ENCODE measurements around the gene TSC22D1. TPM values are rescaled to one million over a fixed set of nuclear protein-coding genes. Genes with fewer than 3 reads are reported as not detected.

The TSC22D1 gene
- total RNA-seq, 1 experiment from 2014 or later = 79.2 TPM

GRCh38 chr13:44575035-44575434, 1.1 kb downstream of the TSC22D1 start:
- peak overlapping the region; percentile 94 for H3K4me3 ChIP-seq
- no peaks in the 10 kb centered on the region for H3K27me3 ChIP-seq (ENCODE audit: insufficient read depth, low read depth)
- CTCF ChIA-PET = no interaction called here
- no peaks in the 10 kb centered on the region for H3K9me2 ChIP-seq (ENCODE audit: insufficient read depth)
- no peaks in the 10 kb centered on the region for H3K9me3 ChIP-seq (ENCODE audit: insufficient read depth, low read depth)
- DNase-seq = no peak
- H2AFZ ChIP-seq = no peak overlapping the region
- H3K36me3 ChIP-seq (ENCODE audit: low read depth) = peaks cover 38% of the 10 kb centered on the region
- H4K20me1 ChIP-seq (ENCODE audit: insufficient read depth) = peaks cover 20% of the 10 kb centered on the region
- H3K79me2 ChIP-seq (ENCODE audit: low read depth) = peaks cover 71% of the 10 kb centered on the region
- TF ChIP-seq EZH2 (IDR thresholded peaks at IDR 0.05; ENCODE audit: low read depth) (no peak), CTCF (conservative IDR thresholded peaks at IDR 0.05) (no peak)
- no TSS peak for BruUV-seq (replicated peaks)
- POLR2A ChIA-PET (ENCODE audit: unreplicated experiment) = no interaction called here
- 0 out of 2 replicates have a peak overlapping the region, but pooled peaks have one; percentile 46 for H3K27ac ChIP-seq
- peaks cover 30% of the 10 kb centered on the region for H3F3A ChIP-seq (ENCODE audit: insufficient read depth, low read depth)
- peak overlapping the region; percentile 94 for H3K4me2 ChIP-seq
- intact Hi-C loops (cut with micrococcal nuclease; ENCODE audit: unreplicated experiment) = loop anchor here (5.0 kb wide), 3 partner anchors 53 to 137 kb away; no protein-coding TSS in a partner anchor
- H3K4me1 ChIP-seq (replicated peaks; ENCODE audit: insufficient read depth) = peaks cover 46% of the 10 kb centered on the region

- Histone ChIP-seq H3K36me3 (ENCODE audit: low read depth) (peaks cover 39% of the 10 kb centered on the region), H3K27ac (peak overlapping the region; percentile 46), H3K9me2 (ENCODE audit: insufficient read depth) (no peaks in the 10 kb centered on the region), H3K79me2 (ENCODE audit: low read depth) (peaks cover 76% of the 10 kb centered on the region), H3K4me3 (peak overlapping the region; percentile 94), H3K27me3 (ENCODE audit: insufficient read depth, low read depth) (no peaks in the 10 kb centered on the region), H2AFZ (no peak overlapping the region), H3F3A (ENCODE audit: insufficient read depth, low read depth) (peaks cover 27% of the 10 kb centered on the region), H4K20me1 (ENCODE audit: insufficient read depth) (peaks cover 26% of the 10 kb centered on the region), H3K4me2 (peak overlapping the region; percentile 94), H3K9me3 (ENCODE audit: insufficient read depth, low read depth) (no peaks in the 10 kb centered on the region), H3K4me1 (replicated peaks; ENCODE audit: insufficient read depth) (peaks cover 49% of the 10 kb centered on the region)
- ChIA-PET CTCF (interaction anchor here (0.6 to 1.0 kb wide), 2 partner anchors 183 to 244 kb away, joined by 3 read pairs; no protein-coding TSS in a partner anchor), POLR2A (ENCODE audit: unreplicated experiment) (interaction anchor here (0.6 to 0.9 kb wide), 3 partner anchors 32 to 147 kb away, joined by 3 to 6 read pairs (median 5); no protein-coding TSS in a partner anchor)
- DNase-seq = no peak
- intact Hi-C loops (cut with micrococcal nuclease; ENCODE audit: unreplicated experiment) = loop anchor here (5.0 kb wide), 1 partner anchor 393 kb away; no protein-coding TSS in a partner anchor
- no TSS peak for BruUV-seq (replicated peaks)
- TF ChIP-seq EZH2 (IDR thresholded peaks at IDR 0.05; ENCODE audit: low read depth) (no peak), CTCF (conservative IDR thresholded peaks at IDR 0.05) (peak; percentile 9; the same call in 1 of the 2 replicates)
Measured at GRCh38 chr13:44574466-44574855, 1.7 kb downstream of the TSC22D1 start.

GRCh38 chr13:44573790-44574465, 2.2 kb downstream of the TSC22D1 start:
- H3K79me2 ChIP-seq (ENCODE audit: low read depth) = peaks cover 76% of the 10 kb centered on the region
- intact Hi-C loops (cut with micrococcal nuclease; ENCODE audit: unreplicated experiment) = loop anchor here (5.0 kb wide), 1 partner anchor 393 kb away; no protein-coding TSS in a partner anchor
- POLR2A ChIA-PET (ENCODE audit: unreplicated experiment) = interaction anchor here (0.6 to 0.9 kb wide), 5 partner anchors 19 to 202 kb away, joined by 3 to 15 read pairs (median 5); no protein-coding TSS in a partner anchor

More at GRCh38 chr13:44573790-44574465, 2.2 kb downstream of the TSC22D1 start:
- Histone ChIP-seq H3K36me3 (ENCODE audit: low read depth) (peaks cover 45% of the 10 kb centered on the region), H2AFZ (no peak overlapping the region), H3K9me2 (ENCODE audit: insufficient read depth) (no peaks in the 10 kb centered on the region), H3K27me3 (ENCODE audit: insufficient read depth, low read depth) (no peaks in the 10 kb centered on the region), H3K4me3 (peak overlapping the region; percentile 94), H3F3A (ENCODE audit: insufficient read depth, low read depth) (peaks cover 25% of the 10 kb centered on the region), H4K20me1 (ENCODE audit: insufficient read depth) (peaks cover 27% of the 10 kb centered on the region), H3K9me3 (ENCODE audit: insufficient read depth, low read depth) (no peaks in the 10 kb centered on the region), H3K4me2 (peak overlapping the region; percentile 94), H3K4me1 (replicated peaks; ENCODE audit: insufficient read depth) (peaks cover 49% of the 10 kb centered on the region), H3K27ac (peak overlapping the region; percentile 46)
- CTCF ChIA-PET = interaction anchor here (0.6 to 1.0 kb wide), 2 partner anchors 184 to 244 kb away, joined by 3 read pairs; no protein-coding TSS in a partner anchor
- no TSS peak for BruUV-seq (replicated peaks)
- TF ChIP-seq EZH2 (IDR thresholded peaks at IDR 0.05; ENCODE audit: low read depth) (no peak), CTCF (conservative IDR thresholded peaks at IDR 0.05) (peak; percentile 50; the same call in 1 of the 2 replicates)
- DNase-seq = peak; percentile 39 to 61

Data from PC-9 (cell line).